Fibroblast of lung (primary cell): ENCODE results near the gene TTF2. TPM values are rescaled to one million over a fixed set of nuclear protein-coding genes. Genes with fewer than 3 reads are reported as not detected.

Experiments
- DNase-seq, 2 donors: peaks; one replicate each; pipeline versions ENCODE4 v3.0.0 to v3.0.0-alpha.2; 2010; ENCODE audit warnings: low read depth in 2 of 2
- H2AFZ ChIP-seq: 2 replicates; pipeline ENCODE4 v1.5.1; 2012; ENCODE audit warnings: low read length, control low read depth, inconsistent platforms
- H3K27ac ChIP-seq: 2 replicates; pipeline ENCODE4 v1.5.1; 2011; ENCODE audit warnings: low read length, control low read depth; ENCODE audit not compliant: insufficient read depth
- H3K27me3 ChIP-seq: 2 replicates; pipeline ENCODE4 v1.5.1; 2011; ENCODE audit warnings: mild to moderate bottlenecking, low read length; ENCODE audit not compliant: control insufficient read depth, insufficient read depth
- H3K36me3 ChIP-seq: 2 replicates; pipeline ENCODE4 v1.5.1; 2011; ENCODE audit warnings: low read length; ENCODE audit not compliant: control insufficient read depth, insufficient read depth
- H3K4me1 ChIP-seq: 2 replicates; pipeline ENCODE4 v1.5.1; 2011; ENCODE audit warnings: low read length; ENCODE audit not compliant: control insufficient read depth, insufficient read depth; ENCODE audit errors: extremely low read depth
- H3K4me2 ChIP-seq: 2 replicates; pipeline ENCODE4 v1.5.1; 2011; ENCODE audit warnings: low read length, control low read depth; ENCODE audit not compliant: insufficient read depth; ENCODE audit errors: extremely low read depth
- H3K4me3 ChIP-seq, 4 experiments: fragments of 200-600 bp in 1 of 4; sonication (generic) in 1 of 4; replicated peaks in 1 of 4; 2 replicates each; pipeline ENCODE4 v1.5.1; 2011 to 2016; ENCODE audit warnings: low read length in 4 of 4, low read depth in 3 of 4, mild to moderate bottlenecking in 3 of 4, control low read depth in 2 of 4, inconsistent platforms in 1 of 4, mixed read lengths in 1 of 4; ENCODE audit not compliant: insufficient read depth in 1 of 4; ENCODE audit errors: control extremely low read depth in 1 of 4
- H3K79me2 ChIP-seq: 2 replicates; pipeline ENCODE4 v1.5.1; 2012; ENCODE audit warnings: mild to moderate bottlenecking, low read length, inconsistent platforms; ENCODE audit not compliant: control insufficient read depth, insufficient read depth
- H3K9ac ChIP-seq: 2 replicates; pipeline ENCODE4 v1.5.1; 2011; ENCODE audit warnings: mild to moderate bottlenecking, low read length, control low read depth; ENCODE audit not compliant: insufficient read depth
- H3K9me3 ChIP-seq: 2 replicates; pipeline ENCODE4 v1.5.1; 2012; ENCODE audit warnings: low read depth, low read length; ENCODE audit not compliant: control insufficient read depth, insufficient read depth
- H4K20me1 ChIP-seq: 2 replicates; pipeline ENCODE4 v1.5.1; 2011; ENCODE audit warnings: low read length; ENCODE audit not compliant: control insufficient read depth, insufficient read depth; ENCODE audit errors: extremely low read depth
- EZH2 ChIP-seq: IDR thresholded peaks from 2 replicates; pipeline ENCODE4 v1.5.1; 2012; ENCODE audit warnings: low read length, control low read depth, mild to moderate bottlenecking; ENCODE audit errors: missing control alignments
- polyA plus RNA-seq, 2 donors: library from polyadenylated mRNA; depleted of rRNA in 1 of 2; stranded (reverse) in 1 of 2; unstranded in 1 of 2; fragments of >200 nt; gene quantifications; 2 replicates each; pipeline ENCODE4 v1.2.1, GENCODE V29; 2011 to 2012; ENCODE audit warnings: missing spikeins in 1 of 2
- total RNA-seq: library from RNA; depleted of rRNA; stranded (reverse); fragments of >200 nt; gene quantifications from 2 replicates; pipeline ENCODE4 v1.2.1, GENCODE V29; 2014
- TF ChIP-seq, protein P1 (sequence below), 2 donors: IDR thresholded peaks in 1 of 2; conservative IDR thresholded peaks in 1 of 2; 1 replicate in 1 of 2; 2 replicates in 1 of 2; pipeline ENCODE4 v1.5.1; 2011 to 2012; ENCODE audit warnings: low read length in 2 of 2, control low read depth in 1 of 2, inconsistent platforms in 1 of 2, low read depth in 1 of 2, mild to moderate bottlenecking in 1 of 2

Gene TTF2
- total and polyA plus RNA-seq, 2 donors (not counting 1 experiment from before 2014, with no cell fraction given), result 10.0 to 13.2 TPM

DNA sequence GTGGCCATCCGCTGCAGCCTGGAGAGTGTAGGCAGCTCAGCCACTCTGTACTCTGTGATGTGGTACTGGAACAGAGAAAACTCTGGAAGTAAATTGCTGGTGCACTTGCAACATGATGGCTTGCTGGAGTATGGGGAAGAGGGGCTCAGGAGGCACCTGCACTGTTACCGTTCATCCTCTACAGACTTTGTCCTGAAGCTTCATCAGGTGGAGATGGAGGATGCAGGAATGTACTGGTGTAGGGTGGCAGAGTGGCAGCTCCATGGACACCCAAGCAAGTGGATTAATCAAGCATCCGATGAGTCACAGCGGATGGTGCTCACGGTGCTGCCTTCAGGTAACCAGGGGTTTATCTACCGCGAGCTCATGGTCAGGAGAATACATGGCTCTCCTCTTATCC is 34.6 kb upstream of the TTF2 start:
- no peak overlapping the region for H2AFZ ChIP-seq
- H3K9me3 ChIP-seq, result no peaks in the 10 kb centered on the region
- TF ChIP-seq, protein P1, sequence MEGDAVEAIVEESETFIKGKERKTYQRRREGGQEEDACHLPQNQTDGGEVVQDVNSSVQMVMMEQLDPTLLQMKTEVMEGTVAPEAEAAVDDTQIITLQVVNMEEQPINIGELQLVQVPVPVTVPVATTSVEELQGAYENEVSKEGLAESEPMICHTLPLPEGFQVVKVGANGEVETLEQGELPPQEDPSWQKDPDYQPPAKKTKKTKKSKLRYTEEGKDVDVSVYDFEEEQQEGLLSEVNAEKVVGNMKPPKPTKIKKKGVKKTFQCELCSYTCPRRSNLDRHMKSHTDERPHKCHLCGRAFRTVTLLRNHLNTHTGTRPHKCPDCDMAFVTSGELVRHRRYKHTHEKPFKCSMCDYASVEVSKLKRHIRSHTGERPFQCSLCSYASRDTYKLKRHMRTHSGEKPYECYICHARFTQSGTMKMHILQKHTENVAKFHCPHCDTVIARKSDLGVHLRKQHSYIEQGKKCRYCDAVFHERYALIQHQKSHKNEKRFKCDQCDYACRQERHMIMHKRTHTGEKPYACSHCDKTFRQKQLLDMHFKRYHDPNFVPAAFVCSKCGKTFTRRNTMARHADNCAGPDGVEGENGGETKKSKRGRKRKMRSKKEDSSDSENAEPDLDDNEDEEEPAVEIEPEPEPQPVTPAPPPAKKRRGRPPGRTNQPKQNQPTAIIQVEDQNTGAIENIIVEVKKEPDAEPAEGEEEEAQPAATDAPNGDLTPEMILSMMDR (conservative IDR thresholded peaks at IDR 0.05 in 1 of 2, IDR thresholded peaks at IDR 0.05 in 1 of 2; ENCODE audit: low read depth in 1 of 2, low read length in 2 of 2), result no peak
- TF ChIP-seq EZH2, result no peak
- H3K9ac ChIP-seq, result no peak overlapping the region
- no peaks in the 10 kb centered on the region for H4K20me1 ChIP-seq
- no peak for DNase-seq
- no peak overlapping the region for H3K4me2 ChIP-seq
- H3K79me2 ChIP-seq, result no peaks in the 10 kb centered on the region
- H3K36me3 ChIP-seq, result no peaks in the 10 kb centered on the region
- no peaks in the 10 kb centered on the region for H3K4me1 ChIP-seq
- peaks cover 2% of the 10 kb centered on the region for H3K27me3 ChIP-seq
- H3K27ac ChIP-seq, result no peak overlapping the region
- no peak overlapping the region for H3K4me3 ChIP-seq

DNA sequence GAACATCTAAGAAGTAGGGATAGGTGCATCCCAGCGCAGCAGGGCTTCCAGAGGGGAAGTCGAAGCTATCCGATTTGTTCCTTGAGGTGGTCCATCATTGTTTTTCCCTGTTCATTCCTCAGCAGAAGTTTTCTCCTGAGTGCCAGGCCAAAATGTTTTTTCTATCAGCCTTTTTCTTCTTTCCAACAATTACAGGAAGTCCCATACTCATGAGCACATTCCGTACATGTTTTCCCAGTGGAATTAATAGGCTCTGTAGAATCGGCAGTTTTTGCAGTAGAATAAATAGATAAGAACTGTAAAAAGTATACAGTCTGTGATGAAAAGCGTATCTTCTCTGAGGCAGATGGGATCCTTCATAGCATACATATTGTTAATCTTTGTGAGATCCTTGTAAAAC is 33.8 kb upstream of the TTF2 start:
- peaks cover 2% of the 10 kb centered on the region for H3K27me3 ChIP-seq
- H3K36me3 ChIP-seq, result no peaks in the 10 kb centered on the region
- H3K27ac ChIP-seq, result no peak overlapping the region
- H3K9me3 ChIP-seq, result no peaks in the 10 kb centered on the region
- no peak overlapping the region for H2AFZ ChIP-seq
- H4K20me1 ChIP-seq, result no peaks in the 10 kb centered on the region
- no peak for TF ChIP-seq EZH2
- TF ChIP-seq, protein P1 (conservative IDR thresholded peaks at IDR 0.05 in 1 of 2, IDR thresholded peaks at IDR 0.05 in 1 of 2; ENCODE audit: low read depth in 1 of 2, low read length in 2 of 2), result no peak
- no peak overlapping the region for H3K4me2 ChIP-seq
- peak in 1 of 2 donors; percentile 60 for DNase-seq
- no peak overlapping the region for H3K4me3 ChIP-seq
- no peaks in the 10 kb centered on the region for H3K79me2 ChIP-seq
- no peaks in the 10 kb centered on the region for H3K4me1 ChIP-seq
- H3K9ac ChIP-seq, result no peak overlapping the region

DNA sequence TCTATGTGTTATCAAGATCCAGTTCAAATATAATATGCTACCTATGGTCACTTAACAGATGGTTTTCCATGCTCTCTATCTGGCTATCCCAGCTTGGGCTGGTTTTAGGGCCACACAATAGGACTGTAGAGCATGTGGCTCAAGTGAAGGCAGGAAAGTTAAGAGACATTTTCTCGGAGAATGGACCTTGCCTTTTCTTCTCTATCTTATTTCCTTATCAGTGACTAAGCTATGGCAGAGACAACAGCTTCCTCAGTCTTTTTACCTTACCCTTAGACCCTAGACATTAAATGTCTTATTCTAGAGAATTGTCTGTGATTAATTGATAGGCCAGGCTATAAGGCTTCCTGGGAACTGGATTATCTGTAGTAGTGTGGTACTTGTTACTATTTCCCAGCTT is 30.4 kb upstream of the TTF2 start:
- Histone ChIP-seq H4K20me1 (no peaks in the 10 kb centered on the region), H3K79me2 (no peaks in the 10 kb centered on the region), H3K27me3 (no peaks in the 10 kb centered on the region), H3K4me3 (no peak overlapping the region), H3K4me1 (no peaks in the 10 kb centered on the region), H3K4me2 (no peak overlapping the region), H3K36me3 (no peaks in the 10 kb centered on the region), H2AFZ (no peak overlapping the region), H3K9me3 (no peaks in the 10 kb centered on the region), H3K9ac (no peak overlapping the region), H3K27ac (no peak overlapping the region)
- TF ChIP-seq, protein P1 (conservative IDR thresholded peaks at IDR 0.05 in 1 of 2, IDR thresholded peaks at IDR 0.05 in 1 of 2; ENCODE audit: low read depth in 1 of 2, low read length in 2 of 2), result no peak
- no peak for TF ChIP-seq EZH2
- DNase-seq, result no peak
